BE2C (cell line): Measurements from ENCODE around the gene ESRRA.

ENCODE experiments used
- DNase-seq: peaks from one replicate; pipeline ENCODE4 v3.0.0-alpha.2; 2020
- H3K27me3 ChIP-seq: fragments of 250-450 bp; sonication (Bioruptor Pico); 2 replicates; pipeline ENCODE4 v1.5.1; 2020; ENCODE audit warnings: mild to moderate bottlenecking
- H3K36me3 ChIP-seq: fragments of 250-450 bp; sonication (Bioruptor Pico); 2 replicates; pipeline ENCODE4 v1.5.1; 2020; ENCODE audit warnings: mild to moderate bottlenecking
- H3K4me1 ChIP-seq: fragments of 250-450 bp; sonication (Bioruptor Pico); 2 replicates; pipeline ENCODE4 v1.5.1; 2020
- H3K4me3 ChIP-seq: 2 replicates; pipeline ENCODE4 v1.5.1; 2011; ENCODE audit warnings: low read depth, low read length
- H3K9me3 ChIP-seq: fragments of 250-450 bp; sonication (Bioruptor Pico); 2 replicates; pipeline ENCODE4 v1.5.1; 2020
- CTCF ChIP-seq: IDR thresholded peaks from 2 replicates; pipeline ENCODE4 v1.5.1; 2012; ENCODE audit warnings: mild to moderate bottlenecking, low read depth, low read length

Gene ESRRA

GRCh38 chr11:64334764-64335735 is 29.7 kb downstream of the ESRRA start:
- DNase-seq = peak; percentile 71
- Histone ChIP-seq H3K27me3 (no peaks in the 10 kb centered on the region), H3K9me3 (no peaks in the 10 kb centered on the region), H3K36me3 (no peaks in the 10 kb centered on the region), H3K4me1 (no peaks in the 10 kb centered on the region), H3K4me3 (no peak overlapping the region)
- no peak for TF ChIP-seq CTCF

GRCh38 chr11:64337538-64338249 is 32.4 kb downstream of the ESRRA start:
- Histone ChIP-seq H3K9me3 (no peaks in the 10 kb centered on the region), H3K4me3 (no peak overlapping the region), H3K36me3 (no peaks in the 10 kb centered on the region), H3K27me3 (no peaks in the 10 kb centered on the region), H3K4me1 (no peaks in the 10 kb centered on the region)
- no peak for DNase-seq
- no peak for TF ChIP-seq CTCF

- H3K36me3 ChIP-seq = no peaks in the 10 kb centered on the region
- H3K4me3 ChIP-seq = no peak overlapping the region
- no peak for DNase-seq
- no peaks in the 10 kb centered on the region for H3K4me1 ChIP-seq
- no peaks in the 10 kb centered on the region for H3K27me3 ChIP-seq
- no peaks in the 10 kb centered on the region for H3K9me3 ChIP-seq
- no peak for TF ChIP-seq CTCF
Measured at GRCh38 chr11:64338716-64339115, 33.4 kb downstream of the ESRRA start.

GRCh38 chr11:64339286-64339685 is 34.0 kb downstream of the ESRRA start:
- DNase-seq = no peak

GRCh38 chr11:64339754-64340408 is 34.6 kb downstream of the ESRRA start, which contains the start of gene CCDC88B:
Gene CCDC88B, plus strand, starts transcription at chr11:64340204. Its CDS starts 63 bp downstream, at chr11:64340267.
- no peaks in the 10 kb centered on the region for H3K36me3 ChIP-seq
- no peak within 1 kb of the TSS for H3K4me3 ChIP-seq
- no peak for TF ChIP-seq CTCF
- no peaks in the 10 kb centered on the region for H3K27me3 ChIP-seq
- no peaks in the 10 kb centered on the region for H3K4me1 ChIP-seq
- DNase-seq = no peak
- H3K9me3 ChIP-seq = no peaks in the 10 kb centered on the region

More at GRCh38 chr11:64339286-64339685, 34.0 kb downstream of the ESRRA start:
- no peaks in the 10 kb centered on the region for H3K27me3 ChIP-seq
- no peaks in the 10 kb centered on the region for H3K4me1 ChIP-seq
- no peak overlapping the region for H3K4me3 ChIP-seq
- H3K36me3 ChIP-seq = no peaks in the 10 kb centered on the region
- H3K9me3 ChIP-seq = no peaks in the 10 kb centered on the region
- no peak for TF ChIP-seq CTCF
